HG03342 (cell line): ENCODE measurements around the gene MSN.
A peak's percentile ranks its signal among the peaks of the same experiment; 100 is the strongest.

Experiments
- ATAC-seq: cut with Tn5 transposase; IDR thresholded peaks from one replicate; pipeline ENCODE4 v1.9.1; 2021; ENCODE audit warnings: mild to moderate bottlenecking, moderate library complexity; ENCODE audit not compliant: unreplicated experiment

The MSN gene

DNA sequence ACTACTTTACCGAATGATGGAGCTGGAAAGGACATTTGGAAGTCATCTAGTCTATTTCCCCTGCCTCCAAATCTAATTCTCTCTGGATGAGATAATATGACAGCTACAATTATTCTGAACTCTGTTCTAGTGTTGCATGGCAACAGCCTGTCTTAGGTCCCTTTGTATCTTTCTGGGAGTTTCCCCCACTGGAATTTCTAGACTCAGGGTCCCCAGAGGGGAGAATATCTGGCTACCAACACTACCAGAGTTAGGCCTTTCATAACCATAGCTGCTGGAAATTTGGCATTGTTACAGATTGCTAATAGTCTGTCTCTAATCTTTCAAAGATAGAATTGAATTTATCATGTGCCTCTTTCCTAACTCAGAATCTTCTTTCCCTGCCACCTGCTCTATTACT lies 4.5 kb downstream of the MSN start:
- ATAC-seq: no peak

- no peak for ATAC-seq
Observed at GRCh38 chrX:65673857-65674203, 6.4 kb downstream of the MSN start.

DNA sequence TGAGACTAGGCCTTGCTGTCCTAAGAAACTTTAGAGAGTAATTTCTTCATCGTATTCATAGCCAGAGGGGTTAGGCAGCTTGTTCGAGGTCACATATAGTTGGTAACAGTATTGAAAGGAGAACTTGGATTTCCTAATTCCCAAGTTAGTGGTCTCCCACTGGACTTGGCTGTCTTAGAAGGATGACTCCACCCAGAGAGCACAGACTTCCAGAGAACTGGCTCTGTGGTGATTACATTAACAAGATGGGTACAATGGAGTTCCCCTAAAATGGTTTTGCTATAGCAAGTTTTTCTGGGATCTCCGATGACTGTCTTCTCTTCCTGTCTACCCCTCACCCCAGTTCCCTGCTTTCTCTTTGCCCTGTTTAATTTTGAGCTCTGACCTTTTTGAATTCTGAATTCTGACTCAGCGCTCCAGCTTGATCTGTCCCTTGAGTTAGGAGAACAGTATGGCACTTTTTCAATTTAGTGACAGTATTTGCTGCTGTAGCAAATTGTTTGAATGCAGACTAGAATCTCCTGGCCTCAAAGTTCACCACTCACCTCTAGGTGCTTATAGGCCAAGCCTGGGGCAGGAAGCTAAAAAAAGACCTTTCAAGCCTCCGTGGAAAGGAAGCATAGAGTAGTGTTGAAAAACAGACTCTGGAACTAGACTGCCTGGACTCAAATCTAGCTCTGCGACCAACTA lies 6.9 kb downstream of the MSN start:
- ATAC-seq: no peak

DNA sequence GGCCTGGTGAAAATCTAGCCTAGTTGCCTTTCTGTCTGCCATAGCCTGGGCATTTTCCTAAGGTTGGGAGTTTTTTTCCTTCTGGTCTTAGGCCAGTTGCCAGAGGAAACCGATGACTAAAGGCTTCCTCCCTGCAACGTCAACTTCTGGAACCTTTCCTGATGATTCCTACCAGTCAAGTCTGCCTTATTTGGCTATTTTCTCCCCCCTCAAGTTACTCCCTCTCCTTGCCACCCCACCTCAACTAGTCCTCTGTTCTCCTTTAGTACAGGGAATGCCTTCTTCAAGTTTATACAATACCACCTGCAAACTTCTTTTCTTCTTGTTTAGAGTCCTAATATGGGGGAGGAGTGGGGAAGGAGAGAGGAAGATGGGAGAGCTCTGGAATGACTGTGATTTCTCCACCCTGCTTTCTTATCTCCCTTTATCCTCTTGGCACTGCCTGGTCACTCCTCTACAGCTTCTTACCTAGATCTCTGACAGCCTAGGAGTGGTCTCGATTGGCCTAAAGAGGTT lies 10.6 kb downstream of the MSN start:
- ATAC-seq: no peak

DNA sequence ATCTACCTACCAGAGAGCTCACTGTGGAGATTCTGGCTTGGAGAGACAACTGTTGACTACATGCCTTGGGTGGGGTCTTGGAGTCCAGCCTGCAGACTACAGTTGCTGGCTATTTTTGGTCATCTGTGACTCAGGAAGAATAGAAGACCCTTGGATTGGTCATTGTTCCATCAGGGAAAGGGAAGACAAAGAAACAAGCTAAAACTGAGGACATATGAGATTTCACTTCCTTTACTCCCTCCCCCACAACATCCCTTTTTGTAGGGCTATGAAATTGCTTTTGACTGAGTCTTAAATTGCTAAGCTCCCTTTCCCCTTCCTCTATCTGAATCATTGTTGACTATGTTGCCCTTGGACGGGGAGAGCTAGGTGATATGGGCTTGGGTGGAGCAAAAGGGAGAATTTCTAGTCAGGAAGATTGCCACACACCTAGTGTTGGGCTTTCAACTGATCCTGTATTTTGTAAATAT lies 11.7 kb downstream of the MSN start:
- no peak for ATAC-seq

DNA sequence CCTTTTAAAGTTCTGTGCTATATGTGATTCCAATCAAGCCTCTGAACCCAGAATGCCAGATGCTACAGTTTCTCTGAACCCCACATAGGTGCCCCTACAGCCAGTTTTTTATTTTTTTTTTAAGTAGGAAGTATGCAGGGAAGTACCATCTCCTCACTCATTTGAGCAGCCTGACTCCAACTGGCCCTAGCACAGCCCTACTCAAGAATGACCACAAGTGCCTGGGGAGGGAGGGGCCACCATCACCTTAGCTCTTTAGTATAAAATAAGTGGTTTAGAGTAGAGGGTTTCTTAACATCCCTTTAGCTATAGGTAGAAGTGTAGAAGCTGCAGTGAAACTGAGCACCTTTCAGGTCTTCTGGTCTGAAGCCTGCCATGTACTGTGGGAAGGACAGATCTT lies 14.4 kb downstream of the MSN start:
- ATAC-seq: no peak

GRCh38 chrX:65685112-65685511 lies 17.7 kb downstream of the MSN start:
- ATAC-seq: no peak

DNA sequence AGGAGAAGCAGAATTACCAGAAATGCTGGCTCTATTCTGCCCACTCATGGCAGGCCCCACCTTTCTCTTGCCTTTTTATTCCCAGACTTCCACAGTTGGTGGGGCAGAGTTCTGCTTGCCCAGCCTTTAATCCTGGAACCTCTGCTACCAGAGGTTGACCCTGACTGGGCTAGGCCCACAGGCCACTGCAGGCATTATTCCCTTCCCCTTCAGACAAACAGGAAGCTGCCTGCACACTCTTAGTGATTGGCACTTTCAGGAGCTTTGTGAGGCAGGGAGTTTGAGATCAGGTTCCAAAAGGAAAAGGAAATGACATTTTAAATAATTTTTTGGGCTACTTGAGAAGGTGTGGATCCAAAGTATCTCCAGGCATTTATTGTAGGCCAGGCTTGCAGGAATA lies 18.8 kb downstream of the MSN start:
- ATAC-seq: no peak

- ATAC-seq: no peak
Observed at GRCh38 chrX:65687367-65687766, 19.9 kb downstream of the MSN start.

GRCh38 chrX:65688403-65688871 lies 21.0 kb downstream of the MSN start:
- peak; percentile 93 for ATAC-seq

DNA sequence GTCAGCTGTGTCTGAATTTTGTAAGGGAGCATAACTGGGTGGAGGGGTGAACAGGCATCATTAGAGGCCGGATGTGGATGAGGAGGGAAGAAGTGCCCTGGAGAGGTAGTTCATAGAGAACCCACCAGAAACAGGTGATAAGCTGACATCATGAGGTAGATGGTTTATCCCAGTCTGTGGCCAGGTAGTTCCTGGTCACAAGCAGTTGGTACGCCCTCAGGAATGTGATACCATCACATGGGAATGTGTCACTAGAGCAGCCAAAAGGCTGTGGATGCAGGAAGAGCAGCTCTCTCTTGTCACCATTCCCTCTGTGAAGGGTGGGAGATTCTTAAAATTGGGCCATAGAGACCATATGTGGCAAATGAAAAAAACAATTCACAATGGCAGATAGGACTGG lies 21.9 kb downstream of the MSN start:
- ATAC-seq: no peak

GRCh38 chrX:65690057-65690855 lies 22.8 kb downstream of the MSN start:
- no peak for ATAC-seq

GRCh38 chrX:65695849-65696449 lies 28.5 kb downstream of the MSN start:
- ATAC-seq: no peak

GRCh38 chrX:65696613-65697012 lies 29.2 kb downstream of the MSN start:
- no peak for ATAC-seq

DNA sequence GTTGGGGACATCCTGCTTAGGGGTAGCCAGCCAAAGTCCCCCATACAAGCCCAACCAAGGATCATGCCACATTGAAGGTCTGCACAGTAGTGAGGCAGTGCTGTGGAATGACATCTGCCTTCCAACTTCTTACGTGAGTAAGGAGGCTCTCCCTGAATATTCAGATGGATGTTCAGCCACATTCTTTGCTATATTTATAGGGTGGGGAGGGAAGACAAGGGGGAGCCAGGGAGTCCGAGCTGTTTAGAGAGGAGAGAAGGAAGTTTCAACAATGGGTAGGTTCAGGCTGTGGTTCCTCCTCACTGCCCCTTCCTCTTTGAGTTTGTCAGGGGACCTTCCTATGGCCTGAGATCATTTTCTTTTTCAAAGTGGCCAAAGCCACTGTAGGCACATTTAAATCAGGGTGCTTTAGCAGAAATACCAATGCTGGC lies 29.8 kb downstream of the MSN start:
- ATAC-seq: no peak

DNA sequence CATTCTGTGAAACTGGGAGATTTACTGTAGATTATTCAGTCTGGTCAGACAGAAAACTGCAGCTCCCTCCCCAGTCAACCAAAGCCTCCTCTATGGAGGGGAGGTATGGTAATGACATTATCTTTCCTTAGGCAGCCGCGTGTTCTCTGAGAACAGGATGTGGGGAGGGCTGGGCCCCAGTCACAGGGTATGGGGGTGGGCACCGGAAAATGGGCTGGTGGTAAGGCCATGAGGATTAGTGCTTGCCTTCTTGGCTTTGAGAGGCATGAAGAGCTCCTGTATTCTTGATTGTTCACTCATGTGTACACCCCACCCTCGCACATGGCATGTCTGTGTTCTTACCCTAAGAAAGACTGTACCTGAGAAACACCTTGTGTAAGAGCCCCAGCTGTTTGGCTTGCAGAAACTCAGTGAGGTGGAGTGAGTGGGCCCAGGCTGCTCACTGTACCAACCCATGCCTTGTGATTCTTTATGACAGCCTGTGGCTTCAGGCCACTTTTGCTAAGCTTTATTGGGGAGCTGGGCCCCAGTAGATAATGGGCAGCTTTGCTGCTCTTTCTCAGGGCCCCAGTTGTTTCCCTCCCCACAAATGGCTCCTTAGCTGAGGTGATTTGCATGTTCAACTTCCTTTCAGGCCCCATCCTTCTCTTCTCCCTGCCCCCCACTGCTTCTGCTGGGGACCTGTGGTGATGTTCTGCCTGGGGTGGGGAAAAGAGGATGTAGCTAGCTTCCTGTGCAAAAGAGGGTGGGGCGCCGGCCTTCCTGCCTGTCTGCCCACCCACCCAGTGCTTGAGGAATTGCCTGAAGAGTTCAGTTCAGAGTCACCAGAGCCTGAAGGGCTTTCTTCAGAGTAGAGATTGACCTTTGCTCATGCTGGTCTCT lies 30.7 kb downstream of the MSN start:
- peak; percentile 62 for ATAC-seq

DNA sequence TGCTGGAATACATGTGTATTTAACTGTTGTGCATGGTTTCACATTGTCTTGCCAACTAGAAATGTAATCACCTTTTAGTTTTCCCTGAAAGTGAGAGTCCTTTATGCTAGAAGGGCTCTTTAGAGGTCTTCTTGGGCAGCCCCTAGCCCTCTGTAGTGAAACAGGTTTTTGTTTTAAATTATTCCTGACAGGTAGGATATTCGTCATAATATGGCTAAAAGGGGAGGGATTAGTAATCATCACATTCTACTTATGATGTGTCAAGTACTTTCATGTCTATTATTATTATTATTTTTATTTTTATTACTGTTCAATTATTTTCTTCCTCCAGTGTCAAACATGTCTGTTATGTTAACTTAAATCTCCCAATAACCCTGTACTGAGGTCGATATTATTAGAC lies 35.5 kb downstream of the MSN start:
- ATAC-seq: no peak

- no peak for ATAC-seq
Observed at GRCh38 chrX:65705439-65705838, 38.0 kb downstream of the MSN start.

- ATAC-seq: peak; percentile 63
Observed at GRCh38 chrX:65706041-65706828, 38.8 kb downstream of the MSN start.

GRCh38 chrX:65707151-65707550 lies 39.7 kb downstream of the MSN start:
- ATAC-seq: no peak
